Inferior parietal cortex (tissue), 1 donor: ENCODE data around the gene NAA38.
A peak's percentile ranks its signal among the peaks of the same experiment; 100 is the strongest.

Source experiments
- DNase-seq: peaks from one replicate; pipeline ENCODE4 v3.0.0-alpha.2; 2016; ENCODE audit errors: extremely low spot score

NAA38 gene

GRCh38 chr17:7856811-7857712, at the start of gene NAA38:
Gene NAA38, minus strand, starts transcription at chr17:7857559. Its CDS starts 96 bp downstream, at chr17:7857463.
- peak; percentile 98 for DNase-seq

- no peak for DNase-seq
Observed at GRCh38 chr17:7903154-7904103, 46.1 kb upstream of the NAA38 start.

GRCh38 chr17:7897773-7898172, 40.4 kb upstream of the NAA38 start:
- peak; percentile 68 for DNase-seq

GRCh38 chr17:7897090-7897489, 39.7 kb upstream of the NAA38 start:
- no peak for DNase-seq

- no peak for DNase-seq
Observed at GRCh38 chr17:7894866-7895265, 37.5 kb upstream of the NAA38 start.

- DNase-seq: no peak
Observed at GRCh38 chr17:7894226-7894625, 36.9 kb upstream of the NAA38 start.

GRCh38 chr17:7893187-7893880, 36.0 kb upstream of the NAA38 start:
- no peak for DNase-seq

- DNase-seq: peak; percentile 91
Observed at GRCh38 chr17:7889166-7889955, 32.0 kb upstream of the NAA38 start.

- peak; percentile 28 for DNase-seq
Observed at GRCh38 chr17:7888184-7888920, 31.0 kb upstream of the NAA38 start, which contains the start of gene CHD3. Gene CHD3, plus strand, starts transcription at chr17:7888789. Its CDS starts 212 bp downstream, at chr17:7889001.

- peak; percentile 84 for DNase-seq
Observed at GRCh38 chr17:7887482-7888183, 30.3 kb upstream of the NAA38 start.

GRCh38 chr17:7887038-7887481, 29.7 kb upstream of the NAA38 start:
- DNase-seq: peak; percentile 57

- peak; percentile 4 for DNase-seq
Observed at GRCh38 chr17:7886227-7887037, 29.1 kb upstream of the NAA38 start.

GRCh38 chr17:7885367-7886226, 28.2 kb upstream of the NAA38 start:
- peak; percentile 6 for DNase-seq

- no peak for DNase-seq
Observed at GRCh38 chr17:7884581-7885366, 27.4 kb upstream of the NAA38 start.

GRCh38 chr17:7883781-7884386, 26.5 kb upstream of the NAA38 start:
- DNase-seq: no peak

GRCh38 chr17:7882629-7883028, 25.3 kb upstream of the NAA38 start:
- no peak for DNase-seq
